HG03575 (cell line): ENCODE data around the gene ANTXRL.
"Not testable (repeated sequence)": the region's sequence is repeated elsewhere in the genome, so short reads cannot be mapped to it uniquely, and the experiment has no call there.

Experiments used
- ATAC-seq: cut with Tn5 transposase; IDR thresholded peaks from one replicate; pipeline ENCODE4 v1.9.1; 2021; ENCODE audit not compliant: unreplicated experiment, insufficient number of reproducible peaks, low FRiP score; ENCODE audit errors: extremely low read depth

ANTXRL gene

DNA sequence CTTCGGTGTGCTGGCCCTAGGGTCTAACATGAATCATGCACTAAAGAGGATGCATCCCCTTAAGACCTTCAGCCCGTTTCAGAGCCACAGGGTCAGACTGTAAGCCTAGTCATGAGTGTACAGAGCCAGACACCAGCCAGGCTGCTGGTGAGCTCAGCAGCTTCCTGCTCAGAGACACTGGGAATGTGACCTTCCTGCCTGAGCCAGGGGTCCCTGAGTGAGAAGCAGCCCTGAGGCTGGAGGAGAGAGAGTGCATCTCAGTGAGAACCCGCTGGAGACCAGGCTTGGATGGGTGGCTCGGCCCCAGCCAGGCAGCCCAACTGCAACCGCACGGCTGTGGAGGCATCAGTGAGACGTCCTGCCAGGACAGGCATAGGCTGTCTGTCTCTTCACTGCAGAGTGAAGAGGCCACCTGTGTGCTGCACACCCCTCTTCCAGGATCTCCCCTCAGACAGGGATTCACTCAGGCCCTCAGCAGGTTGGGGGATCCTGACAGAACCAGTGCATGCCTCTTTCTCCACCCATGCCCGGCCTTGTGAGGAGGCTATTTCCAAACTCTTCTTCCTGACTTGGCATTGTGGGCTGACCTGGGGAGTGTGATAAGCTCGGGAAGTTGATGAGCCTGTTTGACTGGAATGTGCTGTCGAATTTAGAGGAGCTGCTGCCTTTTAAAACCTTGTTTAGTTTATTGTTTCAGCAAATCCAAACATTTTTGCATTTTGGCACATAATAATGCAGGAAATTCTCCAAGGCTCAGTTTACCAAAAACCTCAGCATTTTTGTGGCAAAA lies 28.5 kb downstream of the ANTXRL start:
- ATAC-seq, result not testable (repeated sequence)

DNA sequence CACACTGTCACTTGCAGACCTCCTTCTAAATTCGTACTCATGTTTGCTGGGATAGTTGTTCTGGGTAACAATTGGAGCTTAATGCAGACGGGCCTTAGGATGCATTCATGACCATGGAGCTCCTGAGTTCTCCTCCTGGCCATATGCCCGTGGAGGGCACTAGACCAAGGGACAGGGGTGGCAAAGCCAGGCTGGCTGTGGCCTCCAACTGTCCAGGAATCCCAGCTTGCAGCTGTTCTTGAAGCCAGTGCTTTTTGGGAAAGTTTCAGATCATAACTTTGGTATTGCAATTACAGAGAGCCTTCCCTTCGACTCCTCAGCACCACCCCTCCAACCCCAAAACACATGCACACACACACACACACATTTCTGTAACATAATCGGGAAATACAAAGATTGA lies 30.6 kb downstream of the ANTXRL start:
- no peak for ATAC-seq

DNA sequence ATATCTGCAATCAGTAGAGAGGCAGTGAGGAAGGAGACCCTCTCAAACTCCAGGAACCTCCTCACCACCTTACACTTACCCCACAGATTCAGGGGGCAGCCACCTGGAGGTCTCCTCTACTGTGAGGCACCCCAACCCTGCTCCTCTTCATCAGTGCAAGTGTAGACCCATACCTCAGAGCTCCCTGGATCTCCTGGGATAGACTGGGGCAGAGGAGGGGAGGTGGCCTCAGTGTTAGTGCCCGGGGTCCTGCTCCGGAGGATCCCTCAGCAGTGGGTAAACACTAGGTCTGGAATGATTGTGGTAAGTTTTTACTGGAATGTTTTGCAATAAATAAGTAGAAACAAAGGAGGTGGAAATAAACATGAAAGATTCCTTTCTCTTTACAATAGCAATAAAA lies 31.1 kb downstream of the ANTXRL start:
- no peak for ATAC-seq

DNA sequence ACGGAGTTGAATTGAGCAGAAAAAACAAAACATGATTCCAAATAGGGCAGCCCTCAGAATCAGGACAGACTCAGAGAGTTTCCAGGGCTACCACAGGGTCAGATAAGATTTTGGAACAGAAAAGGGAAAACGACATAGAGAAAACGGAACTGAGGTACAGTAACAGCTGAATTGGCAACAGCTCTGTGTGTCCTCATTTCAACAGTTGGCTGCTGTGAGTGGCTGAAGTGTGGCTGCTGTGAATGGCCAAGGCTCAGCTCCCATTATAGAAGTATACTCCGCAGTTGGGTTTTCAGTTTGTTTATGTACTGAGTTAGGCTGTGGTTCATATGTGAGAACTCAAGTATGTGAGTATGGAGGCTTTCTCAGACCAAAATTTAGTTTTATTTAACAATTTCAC lies 32.0 kb downstream of the ANTXRL start:
- no peak for ATAC-seq

DNA sequence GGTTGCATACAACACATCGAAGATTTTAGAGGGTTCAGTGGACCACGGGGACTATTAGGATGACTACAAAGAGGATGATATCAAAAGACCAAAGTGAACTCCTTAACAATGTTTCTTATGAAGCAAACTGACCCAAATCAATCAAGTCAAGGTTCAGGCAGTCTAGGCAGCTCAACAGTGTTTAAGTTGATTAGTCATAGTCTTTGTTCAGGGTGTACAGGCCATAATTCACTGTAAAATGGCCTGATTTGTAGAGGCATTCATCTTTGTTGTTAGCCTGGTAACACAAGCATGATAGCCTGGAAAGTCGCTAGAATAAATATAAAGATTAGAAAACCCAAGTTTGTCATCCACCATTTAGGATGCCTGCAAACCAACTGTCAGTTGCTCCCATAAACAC lies 32.6 kb downstream of the ANTXRL start:
- ATAC-seq, result no peak

DNA sequence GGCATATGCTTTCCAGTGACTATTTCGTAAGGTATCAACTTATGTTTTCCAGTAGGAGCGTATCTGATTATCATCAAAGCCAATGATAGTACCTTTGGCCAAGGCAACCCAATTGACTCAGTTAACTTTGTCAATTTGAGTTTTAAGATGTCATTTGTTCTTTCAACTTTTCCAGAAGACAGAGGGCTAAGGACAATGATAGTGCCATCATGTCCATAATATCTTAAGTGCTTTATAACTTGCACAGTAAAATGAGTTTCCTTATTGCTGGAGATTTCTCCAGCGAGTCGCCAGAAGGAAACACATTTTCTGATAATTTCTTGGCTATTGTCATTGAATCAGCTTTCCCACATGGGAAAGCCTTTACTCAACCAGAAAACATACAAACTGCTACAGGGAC lies 35.0 kb downstream of the ANTXRL start:
- ATAC-seq, result no peak

DNA sequence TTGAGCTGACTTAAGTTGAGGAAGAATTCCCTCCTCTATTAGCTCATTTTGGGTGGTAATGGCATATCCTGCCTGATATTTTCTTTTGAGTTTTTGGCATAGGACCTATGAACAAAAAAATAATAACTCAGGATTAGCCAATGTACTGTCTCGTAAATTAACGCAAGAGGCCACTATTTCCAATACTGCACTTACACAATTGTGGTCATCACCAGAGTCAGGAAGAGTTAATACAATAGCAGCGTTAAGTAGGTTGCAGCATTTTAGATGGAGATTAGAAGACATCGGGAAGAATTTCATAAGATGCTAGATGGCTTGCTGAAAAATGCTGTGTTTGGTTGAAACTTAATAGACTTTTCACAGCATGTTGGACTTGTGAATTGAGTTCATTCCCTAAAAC lies 36.4 kb downstream of the ANTXRL start:
- ATAC-seq, result no peak

DNA sequence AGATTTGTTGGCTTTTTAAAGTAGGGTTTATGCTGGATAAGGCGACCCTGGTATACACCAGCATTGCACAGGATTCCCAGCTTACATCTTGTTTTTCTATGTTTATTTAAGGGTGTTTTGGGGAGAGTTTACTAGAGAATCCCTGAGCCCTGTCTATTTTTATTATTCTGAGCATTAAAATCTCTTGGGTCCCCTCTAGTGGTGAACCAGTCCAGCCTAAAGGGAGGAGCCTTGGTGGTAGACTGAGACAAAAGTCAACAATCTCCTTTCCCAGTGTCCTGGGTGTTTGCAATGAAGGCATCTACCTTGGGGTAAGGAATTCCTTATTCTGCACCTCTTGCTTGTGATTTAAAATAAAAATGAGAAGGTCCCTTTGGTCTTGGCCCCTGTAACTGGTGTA lies 38.2 kb downstream of the ANTXRL start:
- no peak for ATAC-seq

DNA sequence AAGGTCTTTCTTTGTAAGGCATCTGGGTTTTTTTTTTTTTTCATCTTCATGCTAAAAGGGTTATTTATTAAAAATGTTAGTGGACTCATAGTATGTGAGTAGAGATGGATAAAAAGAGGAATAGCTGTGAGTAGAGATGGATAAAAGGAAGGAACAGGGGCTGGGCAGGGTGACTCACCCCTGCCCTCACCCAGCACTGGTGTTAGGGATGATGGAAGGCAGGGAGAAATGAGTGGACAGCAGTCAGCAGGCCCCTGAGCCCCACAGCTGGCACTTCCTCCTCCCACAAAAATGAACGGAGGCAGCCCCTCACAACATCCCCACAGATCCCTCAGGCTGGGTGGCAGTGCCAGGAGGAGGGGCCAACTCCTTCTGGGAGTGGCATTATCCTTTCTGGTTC lies 39.3 kb downstream of the ANTXRL start:
- no peak for ATAC-seq

DNA sequence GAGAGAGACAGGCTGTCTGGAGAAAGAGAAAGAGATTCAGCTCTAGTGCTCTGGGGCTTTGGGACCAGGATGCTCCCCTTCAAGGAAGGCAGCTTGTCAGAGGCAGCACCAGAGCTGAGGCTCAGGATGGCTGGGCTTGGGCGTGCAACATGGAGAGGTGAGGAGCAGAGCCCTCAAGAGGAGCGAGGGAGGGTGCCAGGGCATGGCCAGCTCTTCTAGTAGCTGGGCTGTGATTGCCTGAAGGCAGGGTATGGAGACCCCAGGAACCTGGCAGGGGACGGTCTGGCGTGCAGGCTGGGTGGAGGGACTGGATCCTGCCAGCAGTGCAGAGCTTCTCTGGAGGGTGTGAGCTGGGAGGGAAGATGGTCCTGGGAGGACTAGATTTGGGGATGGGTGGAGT lies 40.2 kb downstream of the ANTXRL start:
- no peak for ATAC-seq

DNA sequence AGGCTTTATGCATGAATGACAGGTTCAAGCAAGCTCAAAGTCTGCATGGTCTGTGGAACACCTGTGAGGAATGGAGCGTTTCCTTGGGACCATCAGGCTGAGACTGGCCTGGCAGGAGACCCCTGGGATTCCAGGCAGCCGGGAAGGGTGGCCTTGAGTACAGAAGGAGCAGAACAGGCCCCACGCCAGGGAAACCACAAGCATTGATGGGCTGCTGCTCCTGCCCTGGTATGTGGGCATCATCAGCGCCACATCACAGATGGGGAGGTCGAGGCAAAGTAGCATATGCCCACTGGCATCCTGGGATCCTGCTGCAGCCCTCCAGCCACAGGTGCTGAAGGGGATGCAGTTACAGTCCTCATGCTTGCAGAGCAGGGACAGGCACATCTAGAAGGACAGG lies 40.9 kb downstream of the ANTXRL start:
- ATAC-seq, result no peak

DNA sequence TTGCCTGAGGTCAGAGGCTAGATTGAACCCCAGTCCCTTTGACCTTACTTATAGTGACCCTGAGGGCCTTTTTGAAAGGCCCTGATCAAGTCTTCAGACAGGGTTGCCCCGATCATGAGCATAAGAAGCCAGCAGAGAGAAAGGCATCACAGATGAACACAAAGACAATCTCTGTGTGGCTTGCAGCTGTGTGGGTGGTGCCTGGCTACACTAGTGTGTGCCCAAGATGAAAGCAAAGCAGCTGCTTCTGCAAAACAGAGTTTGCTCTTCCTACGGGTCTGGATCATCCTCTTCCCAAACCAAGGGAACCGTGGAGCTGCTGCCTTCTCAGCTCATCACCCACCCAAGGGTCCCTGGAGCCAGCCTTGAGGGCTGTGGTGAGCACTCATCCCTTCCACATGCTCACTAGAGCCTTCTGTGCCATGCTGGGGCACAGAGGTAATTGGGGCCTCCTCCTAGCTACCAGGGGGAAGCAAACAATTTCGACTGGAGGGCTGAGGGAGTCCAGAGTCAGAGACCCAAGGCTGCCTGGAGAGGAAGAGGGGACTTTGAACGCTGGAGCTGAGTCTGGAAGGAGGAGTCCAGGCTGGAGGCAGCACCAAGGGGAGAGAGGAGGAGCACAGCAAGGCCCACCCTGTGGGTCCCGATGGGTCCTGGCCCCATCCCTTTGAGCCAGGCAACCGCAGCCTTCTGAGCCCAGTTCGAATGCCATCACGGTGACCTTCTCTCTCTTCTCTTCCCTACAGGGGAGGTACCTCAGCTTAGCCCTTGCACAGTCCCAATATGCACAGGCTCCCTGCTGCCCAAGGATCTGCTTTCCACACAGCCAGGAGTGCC lies 42.3 kb downstream of the ANTXRL start:
- no peak for ATAC-seq

DNA sequence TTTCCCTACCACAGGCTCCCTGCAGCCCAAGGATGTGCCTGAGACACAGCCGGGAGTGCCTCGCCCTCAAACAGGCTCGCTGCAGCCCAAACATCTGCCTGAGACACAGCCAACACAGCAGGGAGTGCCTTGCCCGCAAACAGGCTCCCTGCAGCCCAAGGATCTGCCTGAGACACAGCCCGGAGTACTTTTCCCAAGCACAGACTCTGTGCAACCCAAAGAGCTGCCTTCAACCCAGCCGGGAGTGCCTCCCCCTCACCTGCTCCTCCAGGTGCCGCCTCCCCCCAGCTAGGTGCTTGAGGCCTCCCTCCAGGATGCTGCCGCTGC lies 42.9 kb downstream of the ANTXRL start:
- no peak for ATAC-seq

DNA sequence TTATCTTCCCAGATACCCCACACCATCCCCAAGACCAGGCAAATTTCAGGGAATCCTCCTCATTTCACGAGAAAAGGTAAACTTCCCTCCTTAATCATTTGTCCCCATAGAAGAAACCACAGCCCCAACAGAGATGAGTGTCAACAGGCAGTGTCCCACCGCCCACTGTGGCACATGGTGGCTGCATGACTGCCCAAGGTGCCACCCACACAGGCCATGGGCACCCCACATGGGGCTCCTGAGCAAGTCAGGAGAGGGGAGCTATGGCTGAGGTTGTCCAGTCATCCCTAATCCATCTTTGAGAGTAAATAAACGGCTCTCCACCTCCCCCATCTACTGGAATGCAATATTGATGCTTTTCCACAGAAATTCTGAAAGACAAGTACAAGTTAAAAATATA lies 44.1 kb downstream of the ANTXRL start:
- ATAC-seq, result no peak

DNA sequence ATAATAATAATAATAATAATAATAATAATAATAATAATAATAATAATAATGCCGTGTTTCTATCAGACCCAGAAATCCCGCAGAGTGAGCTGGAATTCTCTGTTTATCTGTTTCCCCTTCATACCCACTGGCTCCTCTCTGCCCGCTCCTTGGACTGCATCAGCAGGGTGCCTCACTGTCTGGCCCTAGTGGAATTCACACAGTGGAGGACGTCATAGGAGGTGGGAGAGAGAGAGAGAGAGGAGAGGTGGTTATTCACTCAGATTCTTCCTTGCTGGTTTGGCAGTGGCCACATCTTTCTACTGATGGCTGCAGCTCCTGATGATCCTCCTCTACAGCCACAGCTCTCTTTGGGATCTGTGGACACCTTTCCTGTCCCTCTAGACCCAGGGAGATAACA lies 78.7 kb downstream of the ANTXRL start:
- ATAC-seq, result not testable (repeated sequence)

DNA sequence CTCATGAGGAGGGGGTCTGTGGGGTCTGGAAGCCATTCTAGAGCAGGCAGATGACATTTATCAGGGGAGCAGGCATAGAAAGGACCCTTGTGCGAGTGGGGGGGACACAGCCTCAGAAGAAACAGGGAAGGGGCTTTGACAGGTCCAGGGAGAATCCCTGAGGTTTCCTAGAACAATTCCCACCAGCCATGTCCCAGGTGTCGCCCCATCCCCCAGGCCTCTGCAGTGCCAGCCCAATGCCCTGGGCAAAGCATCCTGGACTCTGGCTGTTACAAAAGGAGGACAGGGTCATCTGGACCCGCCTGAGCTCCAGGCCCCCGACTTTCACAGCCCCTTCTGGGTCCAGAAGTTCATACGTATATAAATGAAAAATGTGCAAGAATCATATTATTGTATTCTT lies 80.4 kb downstream of the ANTXRL start:
- ATAC-seq, result not testable (repeated sequence)

DNA sequence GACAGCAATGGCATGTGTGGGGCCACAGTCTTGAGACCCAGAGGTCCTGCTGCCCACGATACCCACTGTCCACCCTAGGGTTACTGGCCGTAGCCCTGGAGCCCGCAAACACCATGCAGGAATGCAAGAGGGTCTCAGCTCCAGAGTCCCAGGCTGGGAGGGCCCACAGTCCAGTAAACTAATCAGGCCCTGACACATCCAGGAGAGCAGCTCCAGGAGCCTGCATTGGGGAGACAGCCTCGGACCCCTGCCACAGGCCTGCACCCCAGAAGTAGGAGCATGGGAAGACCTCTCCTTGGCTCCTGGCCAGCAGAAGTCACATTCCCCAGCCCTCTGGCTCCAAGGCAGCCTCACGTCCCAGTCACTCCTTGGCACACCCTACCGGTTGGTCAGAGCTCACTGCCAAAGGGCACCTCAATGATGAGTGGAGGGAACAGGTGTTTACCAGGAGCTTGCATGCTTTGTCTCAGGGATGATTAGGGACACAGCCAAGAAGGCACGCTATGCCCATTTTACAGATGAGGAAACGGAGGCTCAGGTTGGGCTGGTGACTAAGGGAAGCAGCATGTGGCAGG lies 81.0 kb downstream of the ANTXRL start:
- ATAC-seq, result not testable (repeated sequence)

DNA sequence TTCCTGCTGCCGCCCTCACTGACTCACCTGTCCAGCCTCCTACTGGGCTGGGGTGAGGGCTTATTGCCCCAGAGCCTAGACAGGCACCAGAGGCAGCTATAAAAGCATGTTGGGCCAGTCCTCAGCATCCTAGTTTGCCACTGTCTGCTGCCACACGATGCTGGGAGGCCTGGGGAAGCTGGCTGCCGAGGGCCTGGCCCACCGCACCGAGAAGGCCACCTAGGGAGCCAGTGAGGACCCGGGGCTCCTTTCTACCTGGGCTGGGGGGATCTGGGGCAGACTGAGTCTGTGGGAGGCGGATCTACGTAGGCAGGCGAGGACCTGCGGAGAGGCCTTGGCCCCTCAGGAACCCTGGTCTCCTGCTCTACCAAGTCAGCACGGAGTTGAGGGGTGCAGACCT lies 82.2 kb downstream of the ANTXRL start:
- ATAC-seq, result not testable (repeated sequence)

DNA sequence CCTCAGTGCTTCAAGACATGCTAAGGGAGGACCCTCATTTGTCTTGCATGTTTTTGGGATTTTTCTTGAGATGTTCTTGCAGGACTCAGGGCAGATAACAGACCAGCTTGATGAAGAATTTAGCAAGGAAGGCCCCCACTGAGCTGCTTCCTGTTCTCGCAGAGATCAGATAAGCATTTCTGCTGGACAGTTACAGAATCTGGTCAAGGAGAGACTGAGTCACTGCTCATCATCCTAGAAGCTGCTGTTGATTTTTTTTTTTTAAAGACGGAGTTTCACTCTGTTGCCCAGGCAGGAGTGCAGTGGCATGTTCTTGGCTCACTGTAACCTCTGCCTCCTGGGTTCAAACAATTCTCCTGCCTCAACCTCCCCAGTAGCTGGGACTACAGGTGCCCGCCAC lies 87.6 kb downstream of the ANTXRL start:
- not testable (repeated sequence) for ATAC-seq

DNA sequence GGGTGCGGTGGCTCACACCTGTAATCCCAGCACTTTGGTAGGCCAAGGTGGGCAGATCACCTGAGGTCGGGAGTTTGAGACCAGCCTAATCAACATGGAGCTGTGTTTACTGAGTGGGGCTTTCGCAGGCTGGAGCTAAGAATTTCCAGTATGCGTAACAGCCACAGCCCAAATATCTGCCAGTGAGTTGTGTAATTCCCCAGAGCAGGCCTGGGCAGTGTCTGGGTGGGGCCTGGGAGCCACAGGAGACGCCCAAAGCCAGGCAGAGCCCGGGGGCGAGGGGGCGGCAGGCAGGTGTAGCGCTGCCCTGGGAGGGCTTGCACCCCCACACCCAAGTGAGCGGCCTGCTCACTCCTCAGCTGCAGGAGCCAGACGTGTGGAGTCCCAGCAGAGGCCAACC lies 88.6 kb downstream of the ANTXRL start, which contains the start of gene ANXA8L1:
Gene ANXA8L1, plus strand, starts transcription at position 371 of the 400 bp plus-strand sequence. CDS start 76 bp downstream, outside the sequence.
- not testable (repeated sequence) for ATAC-seq
